ENCODE measurements around the gene TMCO4. TPM values are rescaled to one million over a fixed set of nuclear protein-coding genes. Genes with fewer than 3 reads are reported as not detected.

The TMCO4 gene
- total and polyA plus RNA-seq, 10 of the 15 experiments (the other 5 are each of a cell fraction or from before 2014, with no cell fraction given) = 2.4 to 20.8 (median 13.0) TPM

DNA sequence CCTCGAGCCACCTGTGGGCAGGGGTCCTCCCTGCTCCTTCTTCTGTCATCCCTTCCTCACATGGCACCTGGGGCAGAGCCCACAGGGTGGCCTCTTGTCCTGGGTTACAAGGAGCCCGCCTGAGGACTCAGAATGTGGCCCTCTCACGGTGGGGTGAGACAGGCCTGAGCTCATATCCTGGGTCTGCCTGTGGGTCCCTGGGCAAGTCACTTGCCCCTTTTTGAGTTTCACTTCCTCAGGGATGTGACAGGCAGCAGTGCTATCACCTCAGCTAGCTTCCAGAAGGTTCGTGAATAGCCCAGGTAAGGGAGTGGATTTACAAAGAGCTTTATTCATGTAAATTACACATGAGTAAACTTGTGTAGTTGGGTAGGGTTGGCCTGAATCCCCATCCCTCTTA lies 101.5 kb downstream of the TMCO4 start (continued):
- TF ChIP-seq IKZF1 (conservative IDR thresholded peaks at IDR 0.05) (0 out of 2 replicates have a peak, but pooled peaks have one; percentile 16), CHD4 (IDR thresholded peaks at IDR 0.05) (no peak), RBBP5 (conservative IDR thresholded peaks at IDR 0.05) (no peak)

GRCh38 chr1:19696820-19697219 lies 102.9 kb downstream of the TMCO4 start:
- FAIRE-seq (no peak), ATAC-seq (no peak), DNase-seq (ENCODE audit: low read depth, low spot score) (no peak)
- Histone ChIP-seq H3K4me3 (no peak overlapping the region), H4K20me1 (ENCODE audit: control insufficient read depth, insufficient read depth) (no peaks in the 10 kb centered on the region), H3K36me3 (ENCODE audit: control insufficient read depth in 2 of 2, insufficient read depth in 2 of 2, low read length in 1 of 2) (peaks cover 0 to 6% of the 10 kb centered on the region in 2 experiments; a peak in 1 of 4 replicates), H3K9me3 (replicated peaks; ENCODE audit: control insufficient read depth, insufficient read depth, low read length) (no peaks in the 10 kb centered on the region; the same call in 2 of the 3 replicates), H2AFZ (ENCODE audit: control insufficient read depth, low read depth, low read length) (no peak overlapping the region), H3K27me3 (replicated peaks in 1 of 2; ENCODE audit: control insufficient read depth in 2 of 2, insufficient read depth in 2 of 2, low read length in 1 of 2) (no peaks in the 10 kb centered on the region), H3K4me1 (ENCODE audit: control insufficient read depth, insufficient read depth, low read length) (peaks cover 3% of the 10 kb centered on the region), H3K4me2 (ENCODE audit: control insufficient read depth, insufficient read depth) (no peak overlapping the region), H3K9ac (ENCODE audit: control insufficient read depth, insufficient read depth, low read length) (no peak overlapping the region), H3K79me2 (ENCODE audit: control insufficient read depth, insufficient read depth, low read length) (no peaks in the 10 kb centered on the region), H3K27ac (ENCODE audit: control insufficient read depth, insufficient read depth) (no peak overlapping the region)
- no TSS peak for BruUV-seq (replicated peaks)
- POLR2A ChIA-PET = interaction anchor here (0.6 kb wide), 1 partner anchor 23 kb away, joined by 3 read pairs; no protein-coding TSS in a partner anchor
- in situ Hi-C loops (cut with MboI) (no loop called here), intact Hi-C loops (cut with micrococcal nuclease; ENCODE audit: unreplicated experiment) (no loop called here)
- CTCF ChIA-PET = interaction anchor here (0.7 to 2.1 kb wide), 5 partner anchors 9 to 35 kb away, joined by 3 to 19 read pairs (median 8); no protein-coding TSS in a partner anchor
- RAD21 ChIA-PET (ENCODE audit: unreplicated experiment) = interaction anchor here (2.1 kb wide), 1 partner anchor 14 kb away, joined by 7 read pairs; no protein-coding TSS in a partner anchor
- 93% methylated on average over 8 of the region's 8 CpGs for WGBS (ENCODE audit: insufficient coverage, insufficient replicate concordance, low lambda C conversion rate, missing lambda C conversion rate)
- SMC1A ChIA-PET (ENCODE audit: uncharacterized antibody, unreplicated experiment) = no interaction called here
- TF ChIP-seq BRCA1 (IDR thresholded peaks at IDR 0.05; ENCODE audit: low read depth, low read length) = no peak
- TF ChIP-seq, protein P1, sequence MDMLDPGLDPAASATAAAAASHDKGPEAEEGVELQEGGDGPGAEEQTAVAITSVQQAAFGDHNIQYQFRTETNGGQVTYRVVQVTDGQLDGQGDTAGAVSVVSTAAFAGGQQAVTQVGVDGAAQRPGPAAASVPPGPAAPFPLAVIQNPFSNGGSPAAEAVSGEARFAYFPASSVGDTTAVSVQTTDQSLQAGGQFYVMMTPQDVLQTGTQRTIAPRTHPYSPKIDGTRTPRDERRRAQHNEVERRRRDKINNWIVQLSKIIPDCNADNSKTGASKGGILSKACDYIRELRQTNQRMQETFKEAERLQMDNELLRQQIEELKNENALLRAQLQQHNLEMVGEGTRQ (IDR thresholded peaks at IDR 0.05; ENCODE audit: borderline replicate concordance, low read depth, low read length) = no peak
- TF ChIP-seq ZNF274 (IDR thresholded peaks at IDR 0.05; ENCODE audit: insufficient read depth, insufficient read length) = no peak
- TF ChIP-seq FOXM1 (IDR thresholded peaks at IDR 0.05; ENCODE audit: low read depth, low read length) = no peak
- TF ChIP-seq ZNF622 (IDR thresholded peaks at IDR 0.05) = no peak
- TF ChIP-seq CTCF (IDR thresholded peaks at IDR 0.05 in 2 of 3, conservative IDR thresholded peaks at IDR 0.05 in 1 of 3; ENCODE audit: control insufficient read depth in 2 of 3, extremely low read depth in 1 of 3, insufficient read depth in 1 of 3, low read depth in 3 of 3, low read length in 3 of 3) = no peak
- TF ChIP-seq YY1 (IDR thresholded peaks at IDR 0.05; ENCODE audit: low read depth, low read length) = no peak
- TF ChIP-seq HCFC1 (IDR thresholded peaks at IDR 0.05; ENCODE audit: low read length) = no peak
- no peak for TF ChIP-seq NR2C2 (IDR thresholded peaks at IDR 0.05; ENCODE audit: borderline replicate concordance, control insufficient read depth, insufficient read length, low read depth)
- TF ChIP-seq MYC (IDR thresholded peaks at IDR 0.05; ENCODE audit: insufficient read depth, insufficient read length, insufficient replicate concordance, low read length, severe bottlenecking) = no peak
- TF ChIP-seq RCOR1 (conservative IDR thresholded peaks at IDR 0.05; ENCODE audit: low read depth, low read length) = no peak
- no peak for TF ChIP-seq SREBF2 (IDR thresholded peaks at IDR 0.05; ENCODE audit: low read length)
- TF ChIP-seq KLF5 (IDR thresholded peaks at IDR 0.05; ENCODE audit: partially characterized antibody) = no peak
- TF ChIP-seq TAF1 (IDR thresholded peaks at IDR 0.05; ENCODE audit: borderline replicate concordance, low read depth, low read length) = no peak
- TF ChIP-seq ZNF207 (IDR thresholded peaks at IDR 0.05; ENCODE audit: borderline replicate concordance) = no peak
- no peak for TF ChIP-seq RFX5 (IDR thresholded peaks at IDR 0.05; ENCODE audit: low read depth, low read length)
